Muscle layer of colon (tissue), 2 donors: Measurements from ENCODE around the gene PIK3R5.

ENCODE experiments used
- H3K27ac ChIP-seq: one replicate; pipeline ENCODE4 v1.7.0; 2013; ENCODE audit warnings: low read depth, mild to moderate bottlenecking, low read length, moderate library complexity
- H3K27me3 ChIP-seq, 2 donors: one replicate each; pipeline ENCODE4 v1.7.0; 2013; ENCODE audit warnings: low read length in 2 of 2, mild to moderate bottlenecking in 2 of 2; ENCODE audit not compliant: insufficient read depth in 2 of 2, control insufficient read depth in 1 of 2
- H3K36me3 ChIP-seq: one replicate; pipeline ENCODE4 v1.7.0; 2013; ENCODE audit warnings: mild to moderate bottlenecking, low read length; ENCODE audit not compliant: insufficient read depth
- H3K4me1 ChIP-seq: one replicate; pipeline ENCODE4 v1.7.0; 2013; ENCODE audit warnings: mild to moderate bottlenecking, low read length; ENCODE audit not compliant: insufficient read depth
- H3K4me3 ChIP-seq, 2 donors: one replicate each; pipeline ENCODE4 v1.7.0; 2013; ENCODE audit warnings: low read length in 2 of 2, low read depth in 1 of 2, mild to moderate bottlenecking in 1 of 2, moderate library complexity in 1 of 2
- H3K9ac ChIP-seq: one replicate; pipeline ENCODE4 v1.7.0; 2013; ENCODE audit warnings: low read length
- H3K9me3 ChIP-seq: one replicate; pipeline ENCODE4 v1.7.0; 2013; ENCODE audit warnings: mild to moderate bottlenecking, low read length
- donor health status: abdominal sarcoma.
- donor health status: Adenocarcinoma of cecum.

Gene PIK3R5

DNA sequence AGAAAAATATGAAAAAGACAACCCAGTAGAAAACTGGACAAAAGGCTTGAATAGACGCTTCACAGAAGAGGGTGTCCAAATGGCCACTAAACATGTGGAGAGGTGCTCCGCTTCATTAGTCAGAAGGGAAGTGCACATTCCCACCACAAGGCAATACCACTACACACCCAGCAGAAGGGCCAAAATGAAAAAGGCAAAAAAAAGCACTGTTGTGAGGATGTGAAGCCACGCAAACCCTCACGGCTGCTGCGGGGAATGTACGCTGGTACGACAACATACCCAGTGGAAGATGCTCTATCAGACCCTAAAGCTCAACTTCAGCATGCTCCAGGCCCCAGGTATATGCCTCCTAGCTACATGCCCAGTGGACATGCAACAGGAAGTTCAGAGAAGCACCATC lies 17.0 kb downstream of the PIK3R5 start:
- Histone ChIP-seq H3K4me1 (no peaks in the 10 kb centered on the region), H3K36me3 (no peaks in the 10 kb centered on the region), H3K27me3 (no peaks in the 10 kb centered on the region), H3K27ac (no peak overlapping the region), H3K9ac (no peak overlapping the region), H3K9me3 (no peaks in the 10 kb centered on the region), H3K4me3 (no peak overlapping the region)

DNA sequence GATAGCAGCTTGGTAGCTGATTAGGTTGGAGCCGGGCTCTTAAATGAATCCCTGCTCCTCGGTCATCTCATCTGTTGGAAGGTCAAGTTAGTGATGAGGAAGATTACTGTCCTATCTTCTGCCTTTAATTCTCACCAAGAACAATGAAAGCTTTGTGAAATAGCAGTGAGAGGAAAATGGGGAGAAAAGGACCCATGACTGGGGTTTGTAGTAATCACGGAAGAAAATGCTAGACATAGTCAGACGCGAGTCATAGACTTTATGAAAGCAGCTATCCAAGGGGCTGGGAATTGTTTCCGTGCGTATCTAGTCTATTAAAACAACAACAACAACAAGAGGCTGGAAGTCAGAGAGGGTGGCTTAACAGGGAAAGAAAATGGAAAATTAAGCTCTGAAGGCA lies 18.3 kb downstream of the PIK3R5 start:
- Histone ChIP-seq H3K9ac (no peak overlapping the region), H3K9me3 (no peaks in the 10 kb centered on the region), H3K4me1 (no peaks in the 10 kb centered on the region), H3K4me3 (no peak overlapping the region), H3K27me3 (no peaks in the 10 kb centered on the region), H3K36me3 (no peaks in the 10 kb centered on the region), H3K27ac (no peak overlapping the region)

GRCh38 chr17:8946476-8946875 lies 19.0 kb downstream of the PIK3R5 start:
- H3K4me1 ChIP-seq: no peaks in the 10 kb centered on the region
- H3K9ac ChIP-seq: no peak overlapping the region
- no peak overlapping the region for H3K4me3 ChIP-seq
- H3K27ac ChIP-seq: no peak overlapping the region
- no peaks in the 10 kb centered on the region for H3K36me3 ChIP-seq
- no peaks in the 10 kb centered on the region for H3K27me3 ChIP-seq
- H3K9me3 ChIP-seq: no peaks in the 10 kb centered on the region

GRCh38 chr17:8946071-8946470 lies 19.4 kb downstream of the PIK3R5 start:
- Histone ChIP-seq H3K9ac (no peak overlapping the region), H3K4me3 (no peak overlapping the region), H3K9me3 (no peaks in the 10 kb centered on the region), H3K27ac (no peak overlapping the region), H3K4me1 (no peaks in the 10 kb centered on the region), H3K36me3 (no peaks in the 10 kb centered on the region), H3K27me3 (no peaks in the 10 kb centered on the region)

GRCh38 chr17:8944748-8945147 lies 20.8 kb downstream of the PIK3R5 start:
- H3K9ac ChIP-seq: no peak overlapping the region
- H3K27ac ChIP-seq: no peak overlapping the region
- no peaks in the 10 kb centered on the region for H3K36me3 ChIP-seq
- no peak overlapping the region for H3K4me3 ChIP-seq
- no peaks in the 10 kb centered on the region for H3K9me3 ChIP-seq
- H3K4me1 ChIP-seq: no peaks in the 10 kb centered on the region
- no peaks in the 10 kb centered on the region for H3K27me3 ChIP-seq

GRCh38 chr17:8944083-8944482 lies 21.4 kb downstream of the PIK3R5 start:
- no peak overlapping the region for H3K27ac ChIP-seq
- no peaks in the 10 kb centered on the region for H3K9me3 ChIP-seq
- no peaks in the 10 kb centered on the region for H3K36me3 ChIP-seq
- no peak overlapping the region for H3K4me3 ChIP-seq
- no peaks in the 10 kb centered on the region for H3K4me1 ChIP-seq
- no peaks in the 10 kb centered on the region for H3K27me3 ChIP-seq
- no peak overlapping the region for H3K9ac ChIP-seq

DNA sequence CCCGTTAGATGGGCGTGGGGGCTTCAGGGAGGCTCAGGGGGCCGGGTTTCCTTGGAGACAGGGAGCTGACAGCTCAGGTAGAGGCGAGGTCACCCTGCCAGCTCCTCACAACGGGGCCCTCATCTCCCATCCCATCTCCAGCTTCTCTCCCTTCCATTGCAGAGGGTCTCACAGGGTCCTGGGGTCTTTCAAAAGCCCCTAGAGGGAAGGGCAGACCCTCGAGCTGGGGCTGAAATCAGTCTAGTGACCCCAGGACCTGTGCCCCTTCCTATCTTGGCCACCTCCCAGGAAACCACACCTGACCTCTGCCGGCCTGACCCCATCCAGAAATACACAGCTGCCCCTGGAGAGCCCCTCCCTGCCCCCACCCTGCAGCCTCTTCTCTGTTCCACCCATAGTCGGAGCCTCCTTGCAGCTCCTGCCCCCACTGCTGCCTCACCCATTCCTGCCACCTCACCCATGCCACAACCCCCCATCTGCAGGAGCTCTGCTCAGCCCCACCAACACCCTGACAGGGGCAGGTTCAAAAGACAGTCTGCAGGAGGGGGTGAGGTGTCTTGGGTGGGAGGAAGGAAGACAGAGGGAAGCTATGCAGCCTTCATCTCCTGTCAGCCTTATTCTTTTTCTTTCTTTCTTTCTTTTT lies 23.4 kb downstream of the PIK3R5 start:
- H3K27me3 ChIP-seq: no peaks in the 10 kb centered on the region

DNA sequence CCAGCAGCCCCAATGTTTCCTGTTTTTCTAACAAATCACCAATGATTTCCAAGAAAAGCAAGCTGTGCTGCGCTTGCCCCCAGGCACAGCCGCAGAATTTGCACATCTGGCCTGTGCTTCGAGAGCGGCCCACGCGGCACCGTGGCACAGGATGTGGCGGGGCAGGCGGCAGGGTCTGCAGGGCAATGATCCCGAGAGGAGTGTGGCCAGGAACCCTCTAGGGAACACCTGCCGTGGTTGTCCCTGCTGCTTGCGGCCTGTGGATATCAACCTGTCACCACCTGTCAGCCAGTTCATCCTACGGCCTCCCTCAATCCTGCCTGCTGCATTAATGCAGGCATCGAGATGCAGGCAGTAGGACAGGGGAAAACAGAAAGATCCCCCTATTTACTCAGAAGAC lies 24.0 kb downstream of the PIK3R5 start:
- H3K27me3 ChIP-seq: no peaks in the 10 kb centered on the region
- H3K4me1 ChIP-seq: no peaks in the 10 kb centered on the region
- H3K9me3 ChIP-seq: no peaks in the 10 kb centered on the region
- H3K9ac ChIP-seq: no peak overlapping the region
- no peak overlapping the region for H3K4me3 ChIP-seq
- H3K27ac ChIP-seq: no peak overlapping the region
- no peaks in the 10 kb centered on the region for H3K36me3 ChIP-seq

More for the DNA sequence above, 23.4 kb downstream of the PIK3R5 start:
- H3K9ac ChIP-seq: no peak overlapping the region
- H3K9me3 ChIP-seq: no peaks in the 10 kb centered on the region
- no peak overlapping the region for H3K27ac ChIP-seq
- no peaks in the 10 kb centered on the region for H3K36me3 ChIP-seq
- H3K4me1 ChIP-seq: no peaks in the 10 kb centered on the region
- H3K4me3 ChIP-seq: no peak overlapping the region

DNA sequence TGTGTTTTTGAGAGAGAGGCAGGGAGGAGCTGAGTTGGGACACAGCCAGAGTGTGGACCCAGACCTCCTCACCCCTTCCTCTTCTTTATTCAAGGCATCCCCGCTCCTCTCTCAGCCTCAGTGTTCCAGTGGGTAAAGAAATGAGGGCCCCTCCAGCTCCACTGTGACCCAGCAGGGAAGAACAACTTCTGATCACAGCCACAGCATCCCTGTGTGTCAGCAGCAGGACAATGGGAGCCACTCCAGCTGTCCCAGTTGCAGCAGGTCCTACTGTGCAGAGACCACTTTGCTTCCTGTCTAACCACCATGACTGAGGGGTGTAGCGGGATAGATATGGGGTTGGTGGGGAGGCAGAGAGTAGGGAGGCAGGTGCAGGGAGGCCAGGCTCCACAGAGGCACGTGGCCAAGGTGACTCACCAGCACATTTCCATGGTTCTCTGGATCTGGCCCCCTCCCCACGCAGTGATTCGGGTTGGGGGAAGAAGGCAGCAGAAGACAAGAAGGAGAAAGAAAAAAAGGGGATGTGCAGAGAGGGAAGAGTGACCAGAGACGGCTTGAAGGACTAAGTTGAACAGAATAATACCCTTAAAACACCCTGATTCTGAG lies 24.5 kb downstream of the PIK3R5 start:
- Histone ChIP-seq H3K36me3 (no peaks in the 10 kb centered on the region), H3K9ac (no peak overlapping the region), H3K4me1 (no peaks in the 10 kb centered on the region), H3K27ac (no peak overlapping the region), H3K27me3 (no peaks in the 10 kb centered on the region), H3K9me3 (no peaks in the 10 kb centered on the region), H3K4me3 (no peak overlapping the region)

GRCh38 chr17:8939496-8940334 lies 25.8 kb downstream of the PIK3R5 start:
- no peaks in the 10 kb centered on the region for H3K4me1 ChIP-seq
- H3K27me3 ChIP-seq: no peaks in the 10 kb centered on the region
- H3K4me3 ChIP-seq: no peak overlapping the region
- no peak overlapping the region for H3K27ac ChIP-seq
- no peaks in the 10 kb centered on the region for H3K36me3 ChIP-seq
- no peak overlapping the region for H3K9ac ChIP-seq
- H3K9me3 ChIP-seq: no peaks in the 10 kb centered on the region

DNA sequence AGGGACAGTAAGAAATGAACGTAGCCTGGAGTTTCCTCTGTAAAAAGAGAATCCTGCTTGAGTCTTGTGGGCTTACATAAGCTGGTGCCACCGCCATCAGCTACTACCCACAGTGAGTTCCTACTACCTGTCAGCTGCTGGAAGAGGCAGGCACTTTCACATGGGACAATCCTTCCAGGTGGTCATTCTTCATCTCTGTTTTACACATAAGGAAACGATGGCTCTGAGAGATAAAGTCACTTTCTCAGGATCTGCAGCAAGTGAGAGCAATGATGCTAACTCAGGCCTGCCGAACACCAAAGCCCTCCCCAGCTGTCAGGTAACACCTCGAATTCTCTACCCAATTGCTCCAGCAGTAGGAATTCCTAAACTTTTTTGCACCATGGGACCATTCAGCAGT lies 26.6 kb downstream of the PIK3R5 start:
- H3K9me3 ChIP-seq: no peaks in the 10 kb centered on the region
- no peak overlapping the region for H3K4me3 ChIP-seq
- H3K4me1 ChIP-seq: no peaks in the 10 kb centered on the region
- no peak overlapping the region for H3K9ac ChIP-seq
- H3K27me3 ChIP-seq: no peaks in the 10 kb centered on the region
- no peaks in the 10 kb centered on the region for H3K36me3 ChIP-seq
- H3K27ac ChIP-seq: no peak overlapping the region
